H1 (cell line): ENCODE data around the gene TRIM28. TPM values are rescaled to one million over a fixed set of nuclear protein-coding genes. Genes with fewer than 3 reads are reported as not detected.
A peak's percentile ranks its signal among the peaks of the same experiment; 100 is the strongest.

ENCODE experiments used
- CTCF ChIA-PET: fragments of 300-600 bp; sonication (Branson Sonifier 250); formaldehyde crosslinking; loops from one replicate; lab custom pipeline; 2021; ENCODE audit not compliant: partially characterized antibody; lab: Charles Lee
- POLR2A ChIA-PET: fragments of 300-600 bp; sonication (Branson Sonifier 250); formaldehyde crosslinking; loops from one replicate; lab custom pipeline; 2021; ENCODE audit warnings: inconsistent platforms; ENCODE audit not compliant: partially characterized antibody; lab: Charles Lee
- DNase-seq, 2 experiments: peaks; one replicate each; pipeline versions ENCODE4 v3.0.0 to v3.0.0-alpha.2; 2010 to 2022; ENCODE audit warnings: low spot score in 2 of 2, low read depth in 1 of 2, mixed read lengths in 1 of 2
- FAIRE-seq: peaks from 2 replicates; lab custom pipeline; 2011; peaks lifted over from hg19 to GRCh38; lab: Jason Lieb, UNC
- H2AFZ ChIP-seq: 2 replicates; pipeline ENCODE4 v1.8.1; 2012; ENCODE audit warnings: low read length, inconsistent platforms
- H2AK5ac ChIP-seq: 2 replicates; pipeline ENCODE4 v1.6.1; 2013; ENCODE audit warnings: low read depth, low read length
- H2BK120ac ChIP-seq: replicated peaks from 2 replicates; pipeline ENCODE3; 2013; ENCODE audit warnings: low read depth, low read length, inconsistent platforms
- H2BK12ac ChIP-seq: 2 replicates; pipeline ENCODE4 v1.6.1; 2013; ENCODE audit warnings: low read depth, low read length
- H2BK15ac ChIP-seq: 2 replicates; pipeline ENCODE4 v1.6.1; 2013; ENCODE audit warnings: low read length
- H2BK20ac ChIP-seq: 2 replicates; pipeline ENCODE4 v1.6.1; 2013; ENCODE audit warnings: low read length
- H2BK5ac ChIP-seq: 2 replicates; pipeline ENCODE4 v1.6.1; 2013; ENCODE audit warnings: low read depth, low read length
- H3K14ac ChIP-seq: 2 replicates; pipeline ENCODE4 v1.6.1; 2013; ENCODE audit warnings: inconsistent platforms; ENCODE audit not compliant: insufficient read length
- H3K18ac ChIP-seq: 2 replicates; pipeline ENCODE4 v1.6.1; 2013; ENCODE audit warnings: low read length; ENCODE audit errors: extremely low read depth
- H3K23ac ChIP-seq: 2 replicates; pipeline ENCODE4 v1.6.1; 2013; ENCODE audit warnings: inconsistent platforms; ENCODE audit not compliant: insufficient read length
- H3K23me2 ChIP-seq: 2 replicates; pipeline ENCODE4 v1.6.1; 2013; ENCODE audit warnings: low read depth, low read length
- H3K27ac ChIP-seq: 2 replicates; pipeline ENCODE4 v1.6.1; 2011; ENCODE audit warnings: low read depth, low read length, inconsistent platforms
- H3K27me3 ChIP-seq, 4 experiments: replicated peaks in 1 of 4; 1 replicate in 1 of 4; 2 replicates in 3 of 4; pipeline versions ENCODE4 v1.6.1 to v1.8.1; 2011 to 2013; ENCODE audit warnings: low read length in 3 of 4, mild to moderate bottlenecking in 3 of 4, inconsistent platforms in 2 of 4, mixed read lengths in 2 of 4, moderate library complexity in 1 of 4; ENCODE audit not compliant: control insufficient read depth in 3 of 4, insufficient read depth in 3 of 4; ENCODE audit errors: extremely low read depth in 1 of 4
- H3K36me3 ChIP-seq, 4 experiments: 2 replicates each; pipeline versions ENCODE4 v1.6.1 to v1.8.1; 2011 to 2013; ENCODE audit warnings: mild to moderate bottlenecking in 4 of 4, low read length in 3 of 4, moderate library complexity in 2 of 4, control low read depth in 1 of 4, inconsistent platforms in 1 of 4; ENCODE audit not compliant: insufficient read depth in 4 of 4, control insufficient read depth in 2 of 4
- H3K4ac ChIP-seq: replicated peaks from 2 replicates; pipeline ENCODE3; 2013; ENCODE audit warnings: low read length, low read depth, mixed read lengths, inconsistent platforms; ENCODE audit not compliant: insufficient read length
- H3K4me1 ChIP-seq, 4 experiments: replicated peaks in 1 of 4; 1 replicate in 1 of 4; 2 replicates in 3 of 4; pipeline versions ENCODE4 v1.6.1 to v1.8.1; 2011 to 2013; ENCODE audit warnings: low read length in 3 of 4, inconsistent platforms in 2 of 4, mixed read lengths in 1 of 4; ENCODE audit not compliant: insufficient read depth in 4 of 4, control insufficient read depth in 3 of 4
- H3K4me2 ChIP-seq, 2 experiments: 2 replicates each; pipeline versions ENCODE4 v1.6.1 to v1.8.1; 2011 to 2013; ENCODE audit warnings: low read depth in 2 of 2, low read length in 2 of 2, control low read depth in 1 of 2, inconsistent platforms in 1 of 2, mild to moderate bottlenecking in 1 of 2; ENCODE audit not compliant: insufficient read depth in 1 of 2
- H3K4me3 ChIP-seq, 4 experiments: fragments of 200-600, 300-600 bp in 1 of 4; sonication (generic), shearing (Covaris generic), sonication (Bioruptor Twin) in 1 of 4; 2 replicates each; pipeline versions ENCODE4 v1.5.1 to v1.8.1; 2011 to 2016; ENCODE audit warnings: low read length in 4 of 4, low read depth in 3 of 4, control low read depth in 2 of 4, inconsistent platforms in 2 of 4, mild to moderate bottlenecking in 2 of 4, mixed read lengths in 1 of 4, moderate library complexity in 1 of 4; ENCODE audit not compliant: insufficient read depth in 2 of 4; ENCODE audit errors: extremely low read depth in 1 of 4
- H3K56ac ChIP-seq: replicated peaks from 2 replicates; pipeline ENCODE3; 2013; ENCODE audit warnings: low read depth, mild to moderate bottlenecking, mixed read lengths, low read length, inconsistent platforms; ENCODE audit not compliant: insufficient read length
- H3K79me1 ChIP-seq: 2 replicates; pipeline ENCODE4 v1.6.1; 2013; ENCODE audit warnings: low read depth, low read length, control low read depth
- H3K79me2 ChIP-seq, 2 experiments: 2 replicates each; pipeline versions ENCODE4 v1.6.1 to v1.8.1; 2012 to 2013; ENCODE audit warnings: low read length in 2 of 2, mild to moderate bottlenecking in 2 of 2, inconsistent platforms in 1 of 2; ENCODE audit not compliant: insufficient read depth in 2 of 2, control insufficient read depth in 1 of 2
- H3K9ac ChIP-seq, 4 experiments: replicated peaks in 1 of 4; 1 replicate in 1 of 4; 2 replicates in 3 of 4; pipeline versions ENCODE4 v1.6.1 to v1.8.1; 2011 to 2013; ENCODE audit warnings: low read depth in 3 of 4, low read length in 3 of 4, control low read depth in 2 of 4, mild to moderate bottlenecking in 2 of 4, moderate library complexity in 2 of 4, inconsistent platforms in 1 of 4; ENCODE audit errors: extremely low read depth in 1 of 4
- H3K9me3 ChIP-seq, 2 experiments: 2 replicates each; pipeline versions ENCODE4 v1.6.1 to v1.8.1; 2012 to 2013; ENCODE audit warnings: mild to moderate bottlenecking in 2 of 2, moderate library complexity in 2 of 2, control low read depth in 1 of 2, inconsistent platforms in 1 of 2, low read depth in 1 of 2, low read length in 1 of 2, mixed read lengths in 1 of 2; ENCODE audit not compliant: insufficient read depth in 2 of 2
- H4K20me1 ChIP-seq, 2 experiments: replicated peaks in 1 of 2; 2 replicates each; pipeline versions ENCODE3 to v1.8.1; 2011 to 2013; ENCODE audit warnings: inconsistent platforms in 2 of 2, low read length in 2 of 2, mild to moderate bottlenecking in 1 of 2; ENCODE audit not compliant: insufficient read depth in 2 of 2, control insufficient read depth in 1 of 2
- H4K5ac ChIP-seq: 2 replicates; pipeline ENCODE4 v1.6.1; 2013; ENCODE audit warnings: low read length, low read depth, mixed read lengths, inconsistent platforms; ENCODE audit not compliant: insufficient read length
- H4K8ac ChIP-seq: 2 replicates; pipeline ENCODE4 v1.8.0; 2013; ENCODE audit warnings: mild to moderate bottlenecking, moderate library complexity, low read length, inconsistent platforms; ENCODE audit not compliant: insufficient read depth; ENCODE audit errors: extremely low read depth
- H4K91ac ChIP-seq: replicated peaks from 2 replicates; pipeline ENCODE3; 2013; ENCODE audit warnings: low read length, mixed read lengths, inconsistent platforms; ENCODE audit not compliant: insufficient read length
- EP300 ChIP-seq, 2 experiments: IDR thresholded peaks; 1 replicate in 1 of 2; 2 replicates in 1 of 2; pipeline ENCODE4 v1.6.1; 2011 to 2012; ENCODE audit warnings: low read depth in 2 of 2, low read length in 2 of 2, mild to moderate bottlenecking in 2 of 2, borderline replicate concordance in 1 of 2, inconsistent platforms in 1 of 2, moderate library complexity in 1 of 2
- RBBP5 ChIP-seq: IDR thresholded peaks from 2 replicates; pipeline ENCODE4 v1.7.1; 2012; ENCODE audit warnings: low read depth, mild to moderate bottlenecking, inconsistent platforms, low read length, moderate library complexity, borderline replicate concordance
- SIN3A ChIP-seq, 2 experiments: IDR thresholded peaks in 1 of 2; conservative IDR thresholded peaks in 1 of 2; 2 replicates each; pipeline ENCODE4 v1.6.1; 2011 to 2012; ENCODE audit warnings: low read length in 2 of 2, improper control_type of control experiment in 1 of 2, low read depth in 1 of 2, mild to moderate bottlenecking in 1 of 2
- SP2 ChIP-seq: IDR thresholded peaks from 2 replicates; pipeline ENCODE4 v1.6.1; 2012; ENCODE audit warnings: mild to moderate bottlenecking, low read length, inconsistent platforms
- TBP ChIP-seq: IDR thresholded peaks from 2 replicates; pipeline ENCODE4 v1.6.1; 2011; ENCODE audit warnings: low read depth, low read length, improper control_type of control experiment
- WGBS, 2 experiments: shearing (Covaris generic) in 1 of 2; methylation state at CpG; one replicate each; pipeline versions ENCODE4 v1.1.6 to v1.1.7; 2013 to 2015; ENCODE audit warnings: low lambda C conversion rate in 2 of 2, mixed read lengths in 2 of 2, inconsistent platforms in 1 of 2, low coverage in 1 of 2, missing lambda C conversion rate in 1 of 2; ENCODE audit not compliant: insufficient replicate concordance in 2 of 2, insufficient coverage in 1 of 2, insufficient read length in 1 of 2; ENCODE audit errors: extremely low coverage in 1 of 2, missing lambda C conversion rate in 1 of 2; 5-methylcytosine and 5-hydroxymethylcytosine counted together
- polyA plus RNA-seq, 7 experiments: library from polyadenylated mRNA; depleted of rRNA in 3 of 7; stranded (reverse) in 5 of 7; unstranded in 2 of 7; fragments of >200 nt in 5 of 7; fragments of 200-250 nt in 2 of 7; gene quantifications; 1 replicate in 5 of 7; 2 replicates in 1 of 7; 4 replicates in 1 of 7; pipeline versions ENCODE4 v1.2.1 to v1.2.3, GENCODE V29; 2011 to 2013; ENCODE audit warnings: missing spikeins in 2 of 7, mixed read lengths in 2 of 7
- total RNA-seq: library from RNA; stranded (reverse); fragmentation: NEBNext Ultra II Directional; extraction: Animal tissue kit (Norgen Biotek cat#: 25700); gene quantifications from 2 replicates; pipeline ENCODE4 v1.2.1, GENCODE V29; 2021
- TF ChIP-seq, protein P1 (sequence below): IDR thresholded peaks from 2 replicates; pipeline ENCODE4 v1.6.1; 2012; ENCODE audit warnings: inconsistent platforms

The TRIM28 gene
- total and polyA plus RNA-seq, 2 of the 8 experiments (the other 6 are each of a cell fraction or from before 2014, with no cell fraction given), result 1,433 to 1,442 TPM

DNA sequence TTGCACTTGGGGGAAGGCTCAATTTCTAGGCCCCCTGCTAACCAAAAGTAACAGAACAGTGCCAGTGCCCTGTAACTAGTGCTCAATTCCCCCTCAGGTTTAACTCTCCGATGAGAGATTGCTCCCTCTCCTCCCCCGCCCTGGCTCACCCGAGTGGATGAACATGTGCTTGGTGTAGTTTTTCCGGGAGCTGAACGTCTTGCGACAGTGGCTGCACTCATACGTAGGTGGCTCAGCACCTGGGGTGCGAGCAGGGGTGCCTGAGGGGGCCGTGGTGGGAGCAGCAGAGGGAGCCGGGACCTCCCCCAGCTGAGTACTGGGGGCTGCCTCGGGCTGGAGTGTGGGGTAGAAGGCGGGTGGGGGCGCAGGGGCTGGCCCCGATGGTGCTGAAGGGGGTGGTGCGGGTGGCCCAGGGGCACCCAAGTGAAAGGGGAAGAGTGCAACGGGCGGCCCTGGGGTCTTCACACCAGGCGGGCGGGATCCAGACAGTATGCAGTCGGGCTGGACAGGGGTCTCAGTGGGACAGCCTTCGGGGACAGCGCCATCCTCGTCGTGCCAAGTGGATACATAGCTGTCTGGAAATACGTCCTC, 27.5 kb upstream of the TRIM28 start:
- Histone ChIP-seq H4K8ac (peak overlapping the region; percentile 51; the same call in 1 of the 2 replicates), H3K23ac (no peak overlapping the region), H3K23me2 (peaks cover 11% of the 10 kb centered on the region), H2BK12ac (no peak overlapping the region), H3K4me1 (peaks cover 0 to 30% (median 18%) of the 10 kb centered on the region in 4 experiments; a peak in 6 of 7 replicates), H3K4me2 (peak overlapping the region; percentile 36 to 58; a peak in 1 of 4 replicates), H3K14ac (no peak overlapping the region), H2AK5ac (no peak overlapping the region), H2BK15ac (no peak overlapping the region), H4K91ac (no peak overlapping the region), H3K79me2 (peaks cover 0 to 17% of the 10 kb centered on the region in 2 experiments; a peak in 1 of 4 replicates), H2AFZ (no peak overlapping the region), H4K5ac (no peak overlapping the region), H4K20me1 (peaks cover 2 to 9% of the 10 kb centered on the region in 2 experiments), H3K79me1 (peaks cover 5% of the 10 kb centered on the region), H2BK20ac (no peak overlapping the region), H3K56ac (no peak overlapping the region)
- ChIA-PET POLR2A (interaction anchor here (0.5 to 21.3 kb wide), 10 partner anchors 16 to 333 kb away, joined by 3 to 650 read pairs (median 9); partner anchors contain the start of genes CHMP2A, TRIM28, UBE2M and ZNF497), CTCF (interaction anchor here (0.6 to 5.2 kb wide), 5 partner anchors 17 to 80 kb away, joined by 3 to 27 read pairs (median 3); no protein-coding TSS in a partner anchor)
- 91% methylated on average over 14 of the region's 25 CpGs; no CpG with 5 or more reads in 1 of the 2 experiments for WGBS, 2 experiments
- TF ChIP-seq RBBP5 (no peak), SP2 (no peak), TBP (no peak), EP300 (IDR thresholded peaks at IDR 0.05; ENCODE audit: borderline replicate concordance in 1 of 2, low read depth in 2 of 2, low read length in 2 of 2) (no peak), SIN3A (conservative IDR thresholded peaks at IDR 0.05 in 1 of 2, IDR thresholded peaks at IDR 0.05 in 1 of 2; ENCODE audit: low read depth in 1 of 2, low read length in 2 of 2) (no peak)
- TF ChIP-seq, protein P1, sequence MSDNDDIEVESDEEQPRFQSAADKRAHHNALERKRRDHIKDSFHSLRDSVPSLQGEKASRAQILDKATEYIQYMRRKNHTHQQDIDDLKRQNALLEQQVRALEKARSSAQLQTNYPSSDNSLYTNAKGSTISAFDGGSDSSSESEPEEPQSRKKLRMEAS, result no peak
- TF ChIP-seq, all 59 proteins: peak for 0
- DNase-seq, result no peak
- no peak overlapping the region for H2BK120ac ChIP-seq
- H2BK5ac ChIP-seq, result 0 out of 2 replicates have a peak overlapping the region, but pooled peaks have one; percentile 52
- no peaks in the 10 kb centered on the region for H3K27me3 ChIP-seq
- FAIRE-seq, result no peak
- no peak overlapping the region for H3K9ac ChIP-seq
- peaks cover 0 to 9% (median 2%) of the 10 kb centered on the region in 4 experiments; a peak in 2 of 8 replicates for H3K36me3 ChIP-seq
- no peak overlapping the region for H3K4ac ChIP-seq
- H3K4me3 ChIP-seq, result peak overlapping the region in 2 of 4 experiments; percentile 3 to 16; a peak in 1 of 8 replicates
- no peak overlapping the region for H3K18ac ChIP-seq
- 0 out of 2 replicates have a peak overlapping the region, but pooled peaks have one; percentile 28 for H3K27ac ChIP-seq
- H3K9me3 ChIP-seq, result no peaks in the 10 kb centered on the region
